Chondrocyte (in vitro differentiated cells): Measurements from ENCODE around the gene GPR156. TPM values are rescaled to one million over a fixed set of nuclear protein-coding genes. Genes with fewer than 3 reads are reported as not detected.

ENCODE experiments used
- DNase-seq: peaks from one replicate; pipeline ENCODE4 v3.0.0; 2021; ENCODE audit warnings: mixed read lengths, low spot score
- H3K27ac Mint-ChIP-seq: one replicate; pipeline ENCODE4 v1.8.0; 2021; ENCODE audit warnings: mild to moderate bottlenecking, moderate library complexity, mixed read lengths; ENCODE audit not compliant: unreplicated experiment
- H3K27me3 Mint-ChIP-seq: 2 replicates; pipeline ENCODE4 v1.8.0; 2021; ENCODE audit warnings: low read depth, mixed read lengths
- H3K36me3 Mint-ChIP-seq: 2 replicates; pipeline ENCODE4 v1.8.0; 2021; ENCODE audit warnings: low read depth, mixed read lengths
- H3K4me1 Mint-ChIP-seq: 2 replicates; pipeline ENCODE4 v1.8.0; 2021; ENCODE audit warnings: low read depth, mild to moderate bottlenecking, mixed read lengths
- H3K4me3 Mint-ChIP-seq: one replicate; pipeline ENCODE4 v1.8.0; 2021; ENCODE audit warnings: mild to moderate bottlenecking, moderate library complexity, mixed read lengths; ENCODE audit not compliant: unreplicated experiment
- H3K9me3 Mint-ChIP-seq: 2 replicates; pipeline ENCODE4 v1.8.0; 2021; ENCODE audit warnings: low read depth, mixed read lengths
- total RNA-seq: library from RNA; stranded (reverse); gene quantifications from 3 replicates; pipeline ENCODE4 v1.2.1, GENCODE V29; 2021
- TF ChIP-seq, protein P1 (sequence below): fragments of 200-600 bp; sonication (generic); IDR thresholded peaks from 2 replicates; pipeline ENCODE4 v1.5.0; 2021; ENCODE audit warnings: antibody characterized with exemption, mild to moderate bottlenecking, moderate library complexity

Gene GPR156
- total RNA-seq, 1 donor from 2014 or later = 1.7 TPM

DNA sequence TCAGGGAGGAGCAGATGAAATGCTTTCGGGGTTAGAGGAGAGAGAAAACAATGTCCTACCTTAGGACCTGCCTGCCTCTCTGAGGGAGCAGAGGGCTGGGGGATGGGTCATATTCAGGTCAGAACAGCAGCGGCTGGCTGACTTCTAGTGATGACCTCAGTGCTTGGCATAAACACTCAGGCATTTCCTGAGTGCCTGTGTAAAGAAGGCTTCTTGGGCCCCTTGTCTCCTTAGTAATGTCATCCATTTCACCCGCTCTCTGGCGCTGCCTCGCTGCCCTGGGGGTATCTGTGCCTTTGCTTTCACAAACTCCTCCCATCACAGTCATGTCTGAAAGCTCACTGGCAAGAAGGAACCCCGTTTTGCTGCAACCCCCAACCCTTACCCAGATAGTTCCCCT, 107.9 kb downstream of the GPR156 start:
- peak overlapping the region; percentile 92 for H3K27ac Mint-ChIP-seq
- no peak for DNase-seq
- H3K9me3 Mint-ChIP-seq = peaks cover 2% of the 10 kb centered on the region
- TF ChIP-seq, protein P1, sequence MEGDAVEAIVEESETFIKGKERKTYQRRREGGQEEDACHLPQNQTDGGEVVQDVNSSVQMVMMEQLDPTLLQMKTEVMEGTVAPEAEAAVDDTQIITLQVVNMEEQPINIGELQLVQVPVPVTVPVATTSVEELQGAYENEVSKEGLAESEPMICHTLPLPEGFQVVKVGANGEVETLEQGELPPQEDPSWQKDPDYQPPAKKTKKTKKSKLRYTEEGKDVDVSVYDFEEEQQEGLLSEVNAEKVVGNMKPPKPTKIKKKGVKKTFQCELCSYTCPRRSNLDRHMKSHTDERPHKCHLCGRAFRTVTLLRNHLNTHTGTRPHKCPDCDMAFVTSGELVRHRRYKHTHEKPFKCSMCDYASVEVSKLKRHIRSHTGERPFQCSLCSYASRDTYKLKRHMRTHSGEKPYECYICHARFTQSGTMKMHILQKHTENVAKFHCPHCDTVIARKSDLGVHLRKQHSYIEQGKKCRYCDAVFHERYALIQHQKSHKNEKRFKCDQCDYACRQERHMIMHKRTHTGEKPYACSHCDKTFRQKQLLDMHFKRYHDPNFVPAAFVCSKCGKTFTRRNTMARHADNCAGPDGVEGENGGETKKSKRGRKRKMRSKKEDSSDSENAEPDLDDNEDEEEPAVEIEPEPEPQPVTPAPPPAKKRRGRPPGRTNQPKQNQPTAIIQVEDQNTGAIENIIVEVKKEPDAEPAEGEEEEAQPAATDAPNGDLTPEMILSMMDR = no peak
- H3K27me3 Mint-ChIP-seq = no peaks in the 10 kb centered on the region
- H3K36me3 Mint-ChIP-seq = no peaks in the 10 kb centered on the region
- peak overlapping the region; percentile 57 for H3K4me3 Mint-ChIP-seq
- peaks cover 32% of the 10 kb centered on the region for H3K4me1 Mint-ChIP-seq

DNA sequence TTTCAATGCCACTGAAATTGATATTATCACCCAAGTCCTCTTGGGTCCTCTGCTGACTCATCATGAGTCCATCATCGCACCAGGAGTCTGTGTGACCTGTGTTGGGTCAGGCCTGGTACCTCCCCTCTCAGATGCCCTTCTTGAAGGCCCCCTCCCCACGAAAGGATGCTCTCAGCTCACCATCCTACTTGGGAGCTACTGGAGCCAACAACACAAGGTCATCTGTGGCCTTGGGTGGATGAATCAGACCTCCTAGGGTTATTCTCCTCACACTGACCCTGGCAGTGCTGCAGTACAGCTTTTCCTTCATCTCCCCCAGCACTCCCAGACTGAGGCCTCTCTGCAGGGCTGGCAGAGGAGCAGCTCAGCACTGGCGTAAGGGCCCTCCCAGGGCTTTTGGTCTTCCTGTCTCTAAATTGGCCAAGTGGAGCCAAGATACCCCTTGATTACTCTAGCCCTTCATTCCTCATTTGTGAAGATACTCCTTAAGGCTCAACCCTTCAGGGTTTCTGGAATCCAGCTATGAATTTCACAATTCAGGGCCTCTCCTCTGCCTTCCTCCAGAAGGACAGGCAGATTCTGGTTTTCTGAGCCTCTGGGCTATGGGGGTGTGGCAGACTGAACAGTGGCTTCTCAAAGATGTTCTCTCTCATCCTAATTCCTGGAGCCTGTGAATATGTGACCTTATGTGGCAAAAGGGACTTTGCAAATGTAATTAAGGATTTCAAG, 110.0 kb downstream of the GPR156 start:
- TF ChIP-seq, protein P1 = no peak
- Mint-ChIP-seq H3K27ac (no peak overlapping the region), H3K4me3 (no peak overlapping the region), H3K27me3 (no peaks in the 10 kb centered on the region), H3K36me3 (no peaks in the 10 kb centered on the region), H3K4me1 (peaks cover 47% of the 10 kb centered on the region), H3K9me3 (peaks cover 2% of the 10 kb centered on the region)
- no peak for DNase-seq

DNA sequence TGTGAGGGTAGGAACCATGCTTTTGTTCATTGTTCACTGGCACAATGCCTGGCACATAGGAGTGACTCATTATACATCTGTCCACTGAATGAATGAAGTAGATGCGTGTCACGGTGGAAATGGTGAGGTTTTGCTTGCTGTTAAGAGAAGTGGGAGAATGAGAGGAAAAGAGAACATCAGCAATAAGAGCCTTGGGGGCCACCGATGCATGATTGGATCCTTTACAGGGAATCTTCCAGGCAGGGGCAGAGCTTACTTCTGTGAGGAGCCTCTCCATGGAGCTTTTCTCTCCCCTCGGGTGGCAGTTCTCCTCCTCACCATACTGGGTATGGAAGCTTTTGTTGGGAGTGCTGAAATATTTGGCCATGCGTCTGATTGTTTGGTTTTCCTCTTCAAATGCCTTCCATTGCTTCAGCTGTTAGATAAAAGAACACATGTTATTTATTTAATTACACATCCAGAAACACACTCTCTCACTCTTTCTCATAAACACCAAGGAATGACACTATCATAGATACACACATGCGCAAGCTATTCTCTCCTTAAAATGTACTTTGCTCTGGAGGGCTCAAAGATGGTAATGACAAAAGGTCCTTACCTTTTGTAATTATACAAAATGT, 111.9 kb downstream of the GPR156 start:
- peaks cover 47% of the 10 kb centered on the region for H3K4me1 Mint-ChIP-seq

DNA sequence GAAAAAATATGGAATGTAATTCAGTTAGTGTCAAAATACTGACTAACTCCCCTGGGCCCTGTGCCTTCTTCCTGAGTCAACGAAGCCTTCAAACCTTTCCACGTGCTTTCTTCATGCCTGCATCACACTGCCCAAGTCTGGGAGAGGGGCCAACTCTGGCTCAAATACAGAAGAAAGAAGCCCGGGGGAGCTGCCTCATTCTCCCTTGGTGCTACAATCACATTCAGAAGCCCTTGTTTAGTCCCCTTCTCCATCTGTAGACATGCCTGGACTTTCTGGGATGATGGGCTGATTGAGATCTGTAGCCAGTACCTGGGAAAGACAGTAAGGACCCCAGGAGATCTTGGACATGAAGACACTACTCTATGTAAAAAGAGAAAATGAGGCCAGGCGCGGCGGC, 113.0 kb downstream of the GPR156 start:
- peaks cover 2% of the 10 kb centered on the region for H3K9me3 Mint-ChIP-seq
- H3K4me3 Mint-ChIP-seq = no peak overlapping the region

More for the DNA sequence above, 111.9 kb downstream of the GPR156 start:
- Mint-ChIP-seq H3K27ac (no peak overlapping the region), H3K4me3 (no peak overlapping the region), H3K9me3 (peaks cover 2% of the 10 kb centered on the region), H3K27me3 (no peaks in the 10 kb centered on the region), H3K36me3 (no peaks in the 10 kb centered on the region)
- no peak for DNase-seq
- TF ChIP-seq, protein P1 = no peak

DNA sequence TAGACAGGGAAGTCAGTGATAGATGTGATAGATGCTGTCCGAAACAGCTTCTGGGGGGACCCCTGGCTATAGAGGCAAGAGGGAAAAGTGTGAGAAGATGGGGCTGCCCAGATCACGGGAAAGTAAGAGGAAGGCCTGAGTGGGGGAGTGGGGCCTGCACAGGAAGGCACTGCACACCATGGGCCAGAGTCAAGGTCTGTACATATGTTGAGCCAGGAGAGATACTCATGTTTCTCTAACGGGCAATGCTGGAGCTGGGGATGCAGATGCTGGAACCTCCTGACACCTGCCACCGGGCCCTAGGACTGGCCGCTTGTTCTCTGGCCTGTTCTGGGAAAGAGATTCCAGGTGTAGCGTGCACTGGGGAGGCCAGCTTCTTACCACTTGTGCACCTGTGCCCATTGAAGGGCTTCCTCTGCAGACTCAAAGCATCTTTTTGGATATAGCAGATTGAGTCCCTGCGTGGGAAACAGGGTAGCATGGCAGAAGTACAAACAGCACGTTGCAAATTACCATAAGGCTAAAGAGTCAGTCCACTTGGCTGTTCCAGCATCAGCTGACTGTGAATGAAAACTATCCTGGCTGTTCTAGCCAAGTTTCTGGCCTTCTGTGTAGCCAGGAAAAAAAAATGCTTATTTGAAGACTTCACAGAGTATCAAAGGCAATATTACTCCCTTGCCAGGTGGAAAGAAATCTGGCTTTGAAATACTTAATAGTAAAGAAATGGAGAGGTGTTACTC, 113.7 kb downstream of the GPR156 start:
- TF ChIP-seq, protein P1 = no peak
- Mint-ChIP-seq H3K27ac (no peak overlapping the region), H3K4me1 (peaks cover 31% of the 10 kb centered on the region), H3K27me3 (no peaks in the 10 kb centered on the region), H3K36me3 (no peaks in the 10 kb centered on the region), H3K4me3 (no peak overlapping the region), H3K9me3 (peaks cover 2% of the 10 kb centered on the region)
- DNase-seq = no peak

More for the DNA sequence above, 113.0 kb downstream of the GPR156 start:
- Mint-ChIP-seq H3K27me3 (no peaks in the 10 kb centered on the region), H3K4me1 (peaks cover 37% of the 10 kb centered on the region), H3K27ac (no peak overlapping the region), H3K36me3 (no peaks in the 10 kb centered on the region)
- TF ChIP-seq, protein P1 = no peak
- no peak for DNase-seq
